ENCODE results near the gene OR5M10. TPM values are rescaled to one million over a fixed set of nuclear protein-coding genes. Genes with fewer than 3 reads are reported as not detected.
"Not testable (repeated sequence)": the region's sequence is repeated elsewhere in the genome, so short reads cannot be mapped to it uniquely, and the experiment has no call there.

OR5M10 gene
- total RNA-seq, 1 donor, result not detected

DNA sequence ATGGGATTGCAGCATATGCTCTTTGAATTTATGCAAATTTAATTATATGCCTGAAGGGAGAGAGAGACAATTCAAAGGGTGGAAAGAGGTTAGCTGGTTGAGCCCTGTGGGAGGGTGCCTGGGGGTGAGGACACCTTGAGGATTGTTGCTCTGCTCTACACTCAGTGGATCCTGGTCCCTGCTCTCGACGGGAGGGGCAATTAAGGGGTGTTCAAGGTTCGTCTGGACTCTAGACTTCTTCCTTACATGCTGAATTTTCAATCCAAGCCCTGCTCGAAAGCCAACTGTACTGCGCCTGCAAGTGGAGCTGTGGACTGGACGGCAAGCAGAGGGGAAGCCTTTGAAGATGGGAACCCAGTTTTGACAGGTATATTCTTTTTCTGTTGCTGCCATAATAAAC lies 18.9 kb downstream of the OR5M10 start:
- no peaks in the 10 kb centered on the region for H3K4me1 ChIP-seq (ENCODE audit: insufficient read depth, low read length)
- no peak overlapping the region for H3K27ac ChIP-seq (ENCODE audit: low read depth, low read length)
- H3K36me3 ChIP-seq (ENCODE audit: insufficient read depth, low read length), result no peaks in the 10 kb centered on the region
- TF ChIP-seq, protein P1, sequence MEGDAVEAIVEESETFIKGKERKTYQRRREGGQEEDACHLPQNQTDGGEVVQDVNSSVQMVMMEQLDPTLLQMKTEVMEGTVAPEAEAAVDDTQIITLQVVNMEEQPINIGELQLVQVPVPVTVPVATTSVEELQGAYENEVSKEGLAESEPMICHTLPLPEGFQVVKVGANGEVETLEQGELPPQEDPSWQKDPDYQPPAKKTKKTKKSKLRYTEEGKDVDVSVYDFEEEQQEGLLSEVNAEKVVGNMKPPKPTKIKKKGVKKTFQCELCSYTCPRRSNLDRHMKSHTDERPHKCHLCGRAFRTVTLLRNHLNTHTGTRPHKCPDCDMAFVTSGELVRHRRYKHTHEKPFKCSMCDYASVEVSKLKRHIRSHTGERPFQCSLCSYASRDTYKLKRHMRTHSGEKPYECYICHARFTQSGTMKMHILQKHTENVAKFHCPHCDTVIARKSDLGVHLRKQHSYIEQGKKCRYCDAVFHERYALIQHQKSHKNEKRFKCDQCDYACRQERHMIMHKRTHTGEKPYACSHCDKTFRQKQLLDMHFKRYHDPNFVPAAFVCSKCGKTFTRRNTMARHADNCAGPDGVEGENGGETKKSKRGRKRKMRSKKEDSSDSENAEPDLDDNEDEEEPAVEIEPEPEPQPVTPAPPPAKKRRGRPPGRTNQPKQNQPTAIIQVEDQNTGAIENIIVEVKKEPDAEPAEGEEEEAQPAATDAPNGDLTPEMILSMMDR (IDR thresholded peaks at IDR 0.05; ENCODE audit: extremely low read depth, low read depth, low read length), result no peak
- no peaks in the 10 kb centered on the region for H3K79me2 ChIP-seq (ENCODE audit: insufficient read depth, low read length)
- no peak overlapping the region for H3K4me3 ChIP-seq (ENCODE audit: insufficient read depth, low read length)
- H3K4me2 ChIP-seq (ENCODE audit: insufficient read depth, low read length), result no peak overlapping the region
- no peak for DNase-seq (ENCODE audit: insufficient read length, low spot score, missing footprints)
- H2AFZ ChIP-seq (ENCODE audit: low read length), result no peak overlapping the region
- H4K20me1 ChIP-seq (ENCODE audit: insufficient read depth, low read length), result no peaks in the 10 kb centered on the region
- no peaks in the 10 kb centered on the region for H3K27me3 ChIP-seq (ENCODE audit: insufficient read depth, low read length)
- H3K9me3 ChIP-seq (ENCODE audit: low read depth, low read length), result no peaks in the 10 kb centered on the region

DNA sequence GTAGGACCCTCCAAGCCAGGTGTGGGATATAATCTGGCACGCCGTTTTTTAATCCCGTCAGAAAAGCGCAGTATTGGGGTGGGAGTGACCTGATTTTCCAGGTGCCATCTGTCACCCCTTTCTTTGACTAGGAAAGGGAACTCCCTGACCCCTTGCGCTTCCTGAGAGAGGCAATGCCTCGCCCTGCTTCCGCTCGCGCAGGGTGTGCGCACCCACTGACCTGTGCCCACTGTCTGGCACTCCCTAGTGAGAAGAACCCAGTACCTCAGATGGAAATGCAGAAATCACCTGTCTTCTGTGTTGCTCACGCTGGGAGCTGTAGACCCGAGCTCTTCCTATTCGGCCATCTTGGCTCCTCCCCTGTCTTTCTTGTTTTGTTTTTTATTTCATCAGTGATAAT lies 22.8 kb downstream of the OR5M10 start:
- H3K27ac ChIP-seq (ENCODE audit: low read depth, low read length); H3K79me2 ChIP-seq (ENCODE audit: insufficient read depth, low read length); H3K27me3 ChIP-seq (ENCODE audit: insufficient read depth, low read length); H3K9me3 ChIP-seq (ENCODE audit: low read depth, low read length); H3K36me3 ChIP-seq (ENCODE audit: insufficient read depth, low read length); H3K4me3 ChIP-seq (ENCODE audit: insufficient read depth, low read length); DNase-seq (ENCODE audit: insufficient read length, low spot score, missing footprints); H4K20me1 ChIP-seq (ENCODE audit: insufficient read depth, low read length); H3K4me1 ChIP-seq (ENCODE audit: insufficient read depth, low read length); H3K4me2 ChIP-seq (ENCODE audit: insufficient read depth, low read length); H2AFZ ChIP-seq (ENCODE audit: low read length): not testable (repeated sequence)

DNA sequence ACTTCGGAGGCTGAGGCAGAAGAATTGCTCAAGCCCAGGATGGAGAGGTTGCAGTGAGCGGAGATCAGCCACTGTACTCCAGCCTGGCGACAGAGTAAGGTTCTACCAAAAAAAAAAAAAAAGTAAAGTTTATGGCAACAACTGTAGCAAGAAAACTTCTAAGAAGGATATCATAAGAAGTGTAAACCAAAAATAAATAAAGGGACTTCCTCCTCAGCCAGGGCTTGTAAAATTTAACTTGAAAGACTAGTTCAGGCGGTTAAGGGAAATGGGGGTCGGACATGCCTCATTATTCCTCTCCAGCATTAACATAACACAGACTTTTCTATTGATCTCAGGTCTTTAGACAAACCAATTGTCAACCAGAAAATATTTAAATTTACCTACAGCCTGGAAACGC lies 32.0 kb downstream of the OR5M10 start:
- Histone ChIP-seq H2AFZ (ENCODE audit: low read length) (no peak overlapping the region), H3K36me3 (ENCODE audit: insufficient read depth, low read length) (no peaks in the 10 kb centered on the region), H3K27ac (ENCODE audit: low read depth, low read length) (no peak overlapping the region), H3K4me1 (ENCODE audit: insufficient read depth, low read length) (no peaks in the 10 kb centered on the region), H3K4me3 (ENCODE audit: insufficient read depth, low read length) (no peak overlapping the region), H3K27me3 (ENCODE audit: insufficient read depth, low read length) (no peaks in the 10 kb centered on the region), H3K79me2 (ENCODE audit: insufficient read depth, low read length) (no peaks in the 10 kb centered on the region), H4K20me1 (ENCODE audit: insufficient read depth, low read length) (no peaks in the 10 kb centered on the region), H3K4me2 (ENCODE audit: insufficient read depth, low read length) (no peak overlapping the region), H3K9me3 (ENCODE audit: low read depth, low read length) (no peaks in the 10 kb centered on the region)
- no peak for DNase-seq (ENCODE audit: insufficient read length, low spot score, missing footprints)
- TF ChIP-seq, protein P1 (IDR thresholded peaks at IDR 0.05; ENCODE audit: extremely low read depth, low read depth, low read length), result no peak

DNA sequence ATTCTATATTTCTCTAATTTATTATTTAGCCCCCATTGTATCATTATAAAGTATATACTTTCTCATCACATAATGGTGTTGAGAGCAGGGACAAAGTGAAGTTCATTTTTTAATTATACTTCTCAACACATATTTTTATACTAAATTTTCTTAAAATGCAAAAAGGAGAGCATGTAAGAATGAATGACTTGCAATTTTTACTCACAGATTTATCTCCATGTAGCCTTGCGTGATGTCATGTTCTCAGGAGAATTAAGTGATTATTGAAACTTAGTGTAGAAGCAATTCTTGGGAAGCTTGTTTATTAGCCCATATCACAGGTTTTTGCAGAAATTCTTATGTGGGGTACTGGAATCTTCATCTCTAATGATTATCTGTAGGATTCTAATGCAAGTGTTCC lies 33.8 kb downstream of the OR5M10 start:
- no peak overlapping the region for H3K4me2 ChIP-seq (ENCODE audit: insufficient read depth, low read length)
- TF ChIP-seq, protein P1 (IDR thresholded peaks at IDR 0.05; ENCODE audit: extremely low read depth, low read depth, low read length), result no peak
- no peak overlapping the region for H3K4me3 ChIP-seq (ENCODE audit: insufficient read depth, low read length)
- H3K4me1 ChIP-seq (ENCODE audit: insufficient read depth, low read length), result no peaks in the 10 kb centered on the region
- DNase-seq (ENCODE audit: insufficient read length, low spot score, missing footprints), result no peak
- no peaks in the 10 kb centered on the region for H3K27me3 ChIP-seq (ENCODE audit: insufficient read depth, low read length)
- H3K27ac ChIP-seq (ENCODE audit: low read depth, low read length), result no peak overlapping the region
- no peaks in the 10 kb centered on the region for H4K20me1 ChIP-seq (ENCODE audit: insufficient read depth, low read length)
- no peaks in the 10 kb centered on the region for H3K9me3 ChIP-seq (ENCODE audit: low read depth, low read length)
- no peaks in the 10 kb centered on the region for H3K79me2 ChIP-seq (ENCODE audit: insufficient read depth, low read length)
- H2AFZ ChIP-seq (ENCODE audit: low read length), result no peak overlapping the region
- no peaks in the 10 kb centered on the region for H3K36me3 ChIP-seq (ENCODE audit: insufficient read depth, low read length)
